Esophagus squamous epithelium (tissue), 4 donors: ENCODE results near the gene RGPD5.
"Not testable (repeated sequence)": the region's sequence is repeated elsewhere in the genome, so short reads cannot be mapped to it uniquely, and the experiment has no call there.

Experiments used
- POLR2A ChIP-seq, 4 donors: fragments of 450-650 bp; IDR thresholded peaks; one replicate each; pipeline ENCODE4 v1.6.1; 2017; ENCODE audit warnings: antibody characterized with exemption in 4 of 4, mild to moderate bottlenecking in 4 of 4, moderate library complexity in 3 of 4
- TF ChIP-seq, protein P1 (sequence below), 6 experiments: fragments of 450-650 bp in 4 of 6; fragments of 200-600 bp in 2 of 6; sonication (generic) in 2 of 6; IDR thresholded peaks; one replicate each; pipeline ENCODE4 v1.5.1; 2016 to 2019; ENCODE audit warnings: antibody characterized with exemption in 6 of 6, mild to moderate bottlenecking in 4 of 6, moderate library complexity in 4 of 6

DNA sequence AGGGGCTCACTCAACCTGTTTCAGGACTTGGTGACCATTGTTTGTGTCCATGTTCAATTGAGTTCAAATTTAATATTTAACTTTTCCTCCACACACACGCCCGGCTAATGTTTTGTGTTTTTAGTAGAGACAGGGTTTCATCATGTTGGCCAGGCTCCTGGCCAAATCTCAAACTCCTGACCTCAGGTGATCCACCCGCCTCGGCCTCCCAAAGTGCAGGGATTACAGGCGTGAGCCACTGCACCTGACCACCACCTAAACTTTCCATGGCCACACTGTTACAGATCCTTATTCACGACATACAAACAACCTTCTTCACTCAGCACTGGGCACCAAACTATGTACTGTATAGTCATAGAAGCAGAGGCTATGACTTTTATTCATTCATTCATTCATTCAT, 100.0 kb downstream of the RGPD5 start:
- TF ChIP-seq, protein P1, sequence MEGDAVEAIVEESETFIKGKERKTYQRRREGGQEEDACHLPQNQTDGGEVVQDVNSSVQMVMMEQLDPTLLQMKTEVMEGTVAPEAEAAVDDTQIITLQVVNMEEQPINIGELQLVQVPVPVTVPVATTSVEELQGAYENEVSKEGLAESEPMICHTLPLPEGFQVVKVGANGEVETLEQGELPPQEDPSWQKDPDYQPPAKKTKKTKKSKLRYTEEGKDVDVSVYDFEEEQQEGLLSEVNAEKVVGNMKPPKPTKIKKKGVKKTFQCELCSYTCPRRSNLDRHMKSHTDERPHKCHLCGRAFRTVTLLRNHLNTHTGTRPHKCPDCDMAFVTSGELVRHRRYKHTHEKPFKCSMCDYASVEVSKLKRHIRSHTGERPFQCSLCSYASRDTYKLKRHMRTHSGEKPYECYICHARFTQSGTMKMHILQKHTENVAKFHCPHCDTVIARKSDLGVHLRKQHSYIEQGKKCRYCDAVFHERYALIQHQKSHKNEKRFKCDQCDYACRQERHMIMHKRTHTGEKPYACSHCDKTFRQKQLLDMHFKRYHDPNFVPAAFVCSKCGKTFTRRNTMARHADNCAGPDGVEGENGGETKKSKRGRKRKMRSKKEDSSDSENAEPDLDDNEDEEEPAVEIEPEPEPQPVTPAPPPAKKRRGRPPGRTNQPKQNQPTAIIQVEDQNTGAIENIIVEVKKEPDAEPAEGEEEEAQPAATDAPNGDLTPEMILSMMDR (IDR thresholded peaks at IDR 0.05): not testable (repeated sequence)
- TF ChIP-seq POLR2A (IDR thresholded peaks at IDR 0.05): not testable (repeated sequence)
